GM21390 (cell line): ENCODE data around the gene AGAP1.

Source experiments
- ATAC-seq: cut with Tn5 transposase; IDR thresholded peaks from one replicate; pipeline ENCODE4 v1.9.1; 2021; ENCODE audit not compliant: unreplicated experiment

Gene AGAP1

DNA sequence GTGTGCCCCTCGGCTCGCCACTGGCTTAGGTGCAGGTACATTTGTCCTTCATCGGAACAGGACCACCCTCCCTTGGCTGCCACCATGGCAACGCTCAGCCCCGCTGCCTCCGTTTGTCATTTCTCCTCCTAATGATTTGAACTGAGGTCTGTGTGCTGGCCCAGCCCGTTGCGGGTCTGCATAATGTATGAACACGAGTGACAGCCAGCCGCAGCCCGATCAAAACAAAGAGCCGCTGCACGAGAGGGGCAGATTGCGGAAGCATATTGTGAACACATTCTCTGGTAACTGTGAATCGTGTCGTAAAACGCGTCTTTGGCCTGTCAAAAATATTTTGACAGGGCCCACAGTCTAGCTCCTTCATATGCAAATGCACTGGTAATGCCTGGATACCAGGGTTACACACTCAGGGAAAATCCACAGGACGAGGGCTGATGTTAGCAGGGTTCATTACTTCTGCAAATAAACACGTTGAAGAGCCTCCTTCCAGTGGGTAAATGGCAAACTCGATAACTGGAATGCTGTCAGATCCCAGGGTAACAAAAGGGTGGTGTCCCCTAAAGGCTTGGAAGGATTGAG is 137.0 kb downstream of the AGAP1 start:
- no peak for ATAC-seq

DNA sequence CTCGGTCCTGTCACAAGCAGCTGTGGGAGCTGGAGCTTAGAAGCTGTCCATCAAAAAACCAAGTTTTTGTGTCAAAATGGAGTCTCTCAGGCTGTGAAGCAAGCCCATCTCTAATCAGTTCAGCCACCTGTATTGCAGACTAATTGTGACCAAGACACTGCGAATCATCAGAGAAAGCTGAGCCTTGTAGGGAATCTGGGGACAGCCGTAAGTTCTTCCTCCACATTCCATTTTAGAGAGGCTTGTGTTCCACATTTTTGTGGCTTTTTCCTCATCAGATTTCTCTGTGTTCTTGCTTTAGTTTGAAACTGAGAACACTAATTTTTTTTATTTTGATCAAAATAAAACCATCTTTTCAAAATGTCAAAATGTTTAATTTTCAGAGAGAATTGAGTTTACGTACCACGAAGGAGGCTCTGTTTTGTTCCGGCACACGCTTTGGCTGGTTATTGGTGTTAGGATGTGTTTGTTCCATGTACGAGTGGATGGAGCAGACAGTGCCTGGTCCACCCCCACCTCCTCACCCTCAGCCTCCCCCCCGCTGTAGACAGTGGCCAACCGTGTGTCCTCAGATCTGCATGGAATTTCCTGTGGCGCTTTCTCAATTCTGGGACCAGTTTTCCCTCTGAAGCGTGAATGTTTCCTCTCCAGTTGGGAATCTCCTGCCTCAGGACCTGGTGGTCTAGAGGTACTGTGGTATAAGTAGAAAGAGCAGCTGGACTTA is 140.8 kb downstream of the AGAP1 start:
- ATAC-seq: no peak

DNA sequence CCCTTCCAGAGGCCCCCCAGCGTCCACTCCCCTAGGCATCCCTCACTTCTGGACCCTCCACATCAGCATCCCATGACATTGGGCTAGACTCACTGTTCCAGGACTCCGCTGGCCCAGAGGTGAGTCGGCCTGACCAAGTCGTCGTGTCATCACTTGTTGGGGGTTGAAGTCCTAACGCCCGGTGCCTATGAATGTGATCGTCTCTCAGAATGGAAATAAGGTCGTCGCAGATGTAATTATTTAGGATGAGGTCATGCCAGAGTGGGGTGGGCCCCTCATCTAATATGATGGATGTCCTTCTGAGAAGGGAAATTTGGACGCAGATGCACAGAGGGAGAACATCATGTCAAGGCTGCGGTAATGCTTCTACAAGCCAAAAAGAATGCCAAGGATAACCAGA is 142.7 kb downstream of the AGAP1 start:
- no peak for ATAC-seq

DNA sequence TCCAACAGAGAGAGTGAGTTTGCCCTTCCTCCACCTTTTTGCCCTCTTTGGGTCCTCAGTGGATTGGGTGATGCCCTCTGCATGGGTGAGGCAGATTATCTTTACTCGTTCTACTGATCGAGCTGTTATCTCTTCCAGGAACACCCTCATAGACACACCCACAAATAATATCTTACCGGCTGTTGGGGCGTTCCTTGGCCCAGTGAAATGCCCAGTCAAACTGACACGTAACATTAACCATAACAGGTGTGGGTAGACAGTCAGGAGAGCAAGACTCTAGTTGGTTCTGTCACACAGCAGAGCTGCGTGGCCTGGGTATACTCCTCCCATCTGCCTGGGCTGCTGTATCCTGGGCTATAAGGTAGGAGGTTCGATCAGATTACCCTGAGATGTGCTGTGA is 144.1 kb downstream of the AGAP1 start:
- ATAC-seq: no peak

DNA sequence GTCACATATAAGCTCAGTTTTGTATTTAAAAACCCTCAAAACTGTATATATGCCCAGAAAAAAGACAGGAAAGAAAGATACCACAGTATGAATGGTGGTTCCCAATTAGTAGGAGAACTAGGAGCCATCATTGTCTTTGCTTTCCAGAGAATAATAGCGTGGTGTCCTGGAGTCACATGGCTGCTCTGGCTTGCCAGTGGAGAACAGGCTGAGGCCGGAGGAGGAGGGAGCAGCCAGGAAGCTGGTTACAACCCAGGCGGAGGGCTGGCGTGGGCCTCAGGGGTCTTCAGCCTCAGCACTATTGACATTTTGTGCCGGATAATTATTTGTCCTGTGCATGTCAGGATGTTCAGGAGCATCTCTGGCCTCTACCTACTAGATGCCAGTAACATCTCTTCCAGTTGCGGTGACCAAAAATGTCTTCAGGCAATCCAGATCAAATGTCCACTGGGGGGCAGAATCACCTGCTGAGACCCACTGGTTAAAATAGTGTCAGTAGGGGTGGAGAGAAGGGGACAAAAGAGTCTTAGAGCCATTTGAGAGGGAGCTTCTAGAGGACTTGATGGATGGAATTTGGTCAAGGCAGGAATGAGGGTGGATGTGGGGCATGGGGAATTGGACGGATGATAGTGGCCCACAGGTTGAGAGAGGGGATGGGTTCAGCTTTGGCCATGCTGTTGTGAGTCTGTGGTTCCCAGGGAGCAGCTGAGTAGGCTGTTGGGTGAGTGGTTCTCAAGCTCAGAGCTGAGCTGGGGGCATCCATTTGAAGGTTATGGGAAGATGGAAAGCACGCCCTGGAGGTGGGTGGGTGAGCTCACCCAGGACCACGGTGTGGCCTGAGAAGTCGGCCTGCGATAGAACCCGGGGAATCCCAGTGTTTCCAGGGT is 144.9 kb downstream of the AGAP1 start:
- no peak for ATAC-seq

DNA sequence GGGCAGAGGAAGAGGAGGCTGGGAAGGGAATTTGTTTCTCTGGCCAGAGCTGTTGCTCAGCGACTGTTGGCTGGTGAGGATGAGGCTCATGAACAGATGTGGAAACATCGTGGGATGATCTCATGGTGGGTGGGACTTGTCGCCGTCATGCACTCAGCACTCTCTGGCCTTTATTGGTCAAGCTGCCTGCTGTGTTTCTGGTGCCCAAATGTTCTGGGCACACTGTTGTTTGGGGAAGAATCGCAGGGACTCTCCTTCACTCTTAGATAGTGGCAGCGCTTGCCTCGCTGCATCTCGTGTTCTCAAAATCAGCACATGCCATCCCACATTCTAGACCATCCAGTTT is 145.6 kb downstream of the AGAP1 start:
- no peak for ATAC-seq

DNA sequence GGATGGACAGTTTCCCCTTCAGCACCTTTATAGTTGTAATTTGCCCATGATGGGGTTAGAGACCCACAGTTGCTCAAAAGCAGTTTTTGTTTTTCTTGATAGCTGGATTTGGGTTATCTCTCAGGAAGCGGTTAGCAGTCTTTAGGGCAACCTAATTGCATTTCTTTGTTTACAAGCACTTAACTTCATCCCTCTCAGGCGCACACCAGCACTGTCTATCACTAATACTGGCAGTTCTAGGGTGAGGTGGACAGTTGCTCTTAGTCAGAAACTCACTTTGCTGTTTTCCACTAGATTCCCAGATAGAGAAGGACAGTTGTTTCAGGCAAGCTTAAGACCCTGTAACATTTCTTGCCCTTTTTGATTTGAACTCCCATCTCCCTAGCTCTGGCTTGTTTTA is 146.0 kb downstream of the AGAP1 start:
- ATAC-seq: no peak

DNA sequence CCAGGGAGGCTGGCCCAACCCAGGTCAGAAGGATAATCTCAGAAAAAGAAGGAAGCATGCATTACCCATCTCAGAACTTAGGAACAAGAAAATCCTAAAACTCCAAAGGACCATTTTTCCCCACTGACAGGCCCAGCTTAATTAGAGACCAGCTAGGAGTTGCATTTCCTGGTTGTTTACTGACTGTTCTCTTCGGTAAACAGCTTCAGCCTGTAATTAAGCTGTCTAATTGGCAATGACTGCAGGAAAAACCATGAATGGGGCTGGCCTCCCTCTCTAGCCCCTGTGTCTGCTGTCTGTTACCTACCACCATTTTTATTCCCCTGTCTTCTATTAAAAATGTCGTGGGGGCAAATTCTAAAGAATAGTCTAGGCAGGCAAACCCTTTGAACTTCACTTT is 146.5 kb downstream of the AGAP1 start:
- ATAC-seq: no peak

DNA sequence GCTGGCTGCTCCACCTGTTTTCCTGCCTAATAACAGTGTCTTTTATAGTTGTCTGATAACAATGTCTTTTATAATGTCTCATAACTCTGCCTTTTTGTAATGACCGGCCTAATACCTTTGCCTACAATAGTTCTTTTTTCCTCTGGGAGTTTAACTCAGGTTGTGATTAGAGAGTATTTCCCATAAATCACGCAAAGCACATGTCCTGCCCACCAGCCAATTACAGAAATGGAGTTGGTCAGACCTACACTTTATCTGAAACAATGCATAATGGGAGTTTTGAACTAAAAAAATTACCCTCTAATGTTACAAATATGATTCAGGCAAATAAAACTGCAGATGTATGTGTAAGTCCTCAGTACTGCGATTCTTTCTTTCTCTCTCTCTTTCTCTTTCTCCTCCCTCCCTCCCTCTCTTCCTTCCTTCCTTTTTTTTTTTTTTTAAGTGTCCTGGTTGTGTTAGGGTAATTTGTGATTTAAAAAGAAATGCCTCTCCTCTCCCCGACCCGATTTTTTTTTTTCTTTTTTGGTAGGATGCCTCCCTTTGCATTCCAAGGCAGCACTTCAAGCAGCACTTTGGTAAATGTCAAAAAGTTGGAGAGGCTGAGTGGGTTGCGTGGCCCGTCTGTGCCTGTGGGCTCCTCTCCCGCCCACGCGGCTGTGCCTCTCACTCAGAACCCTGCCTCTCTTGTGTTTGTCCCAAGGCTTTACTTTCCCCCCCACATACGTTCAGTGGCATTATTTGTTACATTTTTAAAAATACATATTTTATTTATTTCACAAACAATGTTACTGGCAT is 147.3 kb downstream of the AGAP1 start:
- no peak for ATAC-seq

DNA sequence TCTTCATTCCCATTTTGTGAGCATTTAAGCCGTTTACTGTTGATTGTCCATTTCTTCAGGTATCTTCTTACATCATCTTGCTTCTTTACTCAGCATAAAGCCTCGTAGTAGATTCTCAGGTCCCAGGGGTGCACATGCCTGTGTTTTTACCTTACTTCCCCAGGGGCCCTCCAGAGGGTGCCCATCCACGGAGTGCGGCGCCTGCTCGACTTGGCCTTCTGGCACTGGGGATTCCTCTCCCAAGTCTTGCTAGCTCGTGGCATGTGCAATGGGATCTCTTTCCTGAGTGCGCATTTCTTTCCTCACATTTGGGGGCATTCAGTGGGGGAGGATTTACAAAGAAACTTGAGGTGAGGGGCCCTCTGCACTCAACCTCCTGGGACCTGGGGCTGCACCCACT is 148.1 kb downstream of the AGAP1 start:
- ATAC-seq: no peak

DNA sequence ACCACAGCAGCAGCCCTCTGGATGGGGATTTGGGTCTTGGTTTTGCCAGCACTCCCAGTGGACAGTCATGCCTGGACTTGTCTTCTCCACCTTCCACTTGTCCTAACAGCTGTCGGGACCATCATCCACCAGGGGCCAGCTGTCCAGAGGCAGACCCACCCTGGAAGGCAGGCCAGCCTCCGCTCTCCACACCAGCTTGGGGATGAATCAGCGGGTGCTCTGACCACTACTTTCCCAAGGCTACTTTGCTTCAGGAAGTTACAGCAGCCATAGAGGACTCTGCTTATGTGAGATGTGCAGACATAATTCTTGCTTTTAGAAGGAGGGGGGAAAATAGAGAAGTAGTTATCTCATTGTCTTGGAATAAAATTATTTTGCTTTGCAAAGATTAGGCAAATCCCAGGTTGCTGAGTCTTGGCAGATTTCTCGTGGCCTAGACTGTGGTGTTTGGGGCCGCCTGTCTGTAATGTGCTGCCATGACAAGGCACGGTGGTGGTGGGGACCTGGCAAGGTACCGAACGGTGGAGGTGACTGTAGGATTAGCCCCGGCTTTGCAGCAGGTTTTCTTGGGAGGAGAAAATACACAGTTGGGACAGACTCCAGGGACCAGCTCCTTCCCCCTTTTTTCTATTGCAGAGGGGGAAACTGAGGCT is 148.7 kb downstream of the AGAP1 start:
- ATAC-seq: no peak

DNA sequence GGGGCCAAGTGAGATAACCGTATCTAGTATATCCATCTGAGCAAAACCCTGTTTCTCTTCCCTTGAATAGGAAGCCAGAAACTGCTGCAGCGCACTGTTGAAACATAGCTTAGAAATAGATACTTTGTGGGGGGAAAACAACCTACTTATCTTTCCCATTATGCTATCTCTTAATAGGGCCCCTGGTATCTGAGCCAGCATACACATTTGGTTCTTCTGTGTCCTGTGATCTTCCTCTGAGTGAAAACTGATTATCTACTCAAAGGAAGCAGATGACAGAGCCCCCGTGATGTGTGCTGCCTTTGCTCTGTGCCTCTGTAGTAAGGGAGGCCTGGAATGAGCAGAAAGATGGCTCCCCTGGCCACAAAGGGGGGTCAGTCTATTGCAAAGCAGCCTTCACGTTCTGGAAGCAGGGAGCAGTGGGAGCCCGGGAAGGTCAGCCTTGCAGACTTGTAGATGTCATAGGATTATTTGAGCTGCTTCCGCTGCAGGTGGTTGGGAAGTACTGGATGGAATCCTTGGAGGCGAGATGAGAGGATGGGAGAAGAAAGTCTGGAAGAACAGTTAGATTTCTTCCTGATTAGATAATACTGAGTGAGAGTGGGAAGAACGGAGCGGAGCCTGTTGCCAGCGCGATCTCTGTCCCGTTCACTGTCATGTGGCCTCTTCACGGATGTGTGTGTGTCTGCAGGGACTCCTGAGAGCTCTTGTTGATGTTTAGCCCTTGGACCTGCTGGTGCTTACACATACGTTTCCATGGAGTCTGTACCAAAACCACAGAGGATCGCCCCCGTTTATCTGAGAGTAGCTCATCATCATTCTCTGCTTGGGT is 150.1 kb downstream of the AGAP1 start:
- no peak for ATAC-seq

DNA sequence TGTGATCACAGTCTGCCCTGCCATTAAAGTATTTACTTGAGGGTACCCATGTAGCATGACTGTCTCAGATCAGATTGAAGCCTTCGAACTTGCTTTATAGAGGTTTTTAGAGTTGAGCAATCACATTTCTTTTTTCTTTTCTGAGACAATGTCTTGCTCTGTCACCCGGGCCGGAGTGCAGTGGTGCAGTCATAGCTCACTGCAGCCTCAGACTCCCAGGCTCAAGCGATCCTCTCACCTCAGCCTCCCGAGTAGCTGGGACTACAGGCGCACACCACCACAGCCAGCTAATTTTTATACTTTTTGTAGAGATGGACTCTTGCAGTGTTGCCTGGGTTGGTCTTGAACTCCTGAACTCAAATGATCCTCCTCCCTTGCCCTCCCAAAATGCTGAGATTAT is 153.4 kb downstream of the AGAP1 start:
- no peak for ATAC-seq

DNA sequence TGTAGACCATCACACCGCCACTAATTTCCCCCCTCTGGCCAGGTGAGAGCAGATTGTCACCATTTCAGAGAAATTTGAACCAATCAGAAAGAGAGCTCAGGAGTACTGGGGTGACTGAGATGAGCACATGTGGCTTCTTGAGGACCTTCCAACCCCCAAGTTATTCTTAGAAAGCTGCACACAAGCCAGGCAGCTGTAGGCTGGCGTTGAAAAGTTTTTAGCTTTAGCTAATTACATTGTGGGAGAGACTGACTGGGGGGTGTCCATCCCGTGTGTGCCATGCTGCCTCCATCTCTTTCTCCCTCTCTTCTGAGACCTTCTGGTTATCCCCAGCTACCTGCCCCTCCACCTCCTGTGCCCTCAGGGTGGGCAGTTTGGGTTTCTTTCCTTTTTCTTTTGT is 154.0 kb downstream of the AGAP1 start:
- no peak for ATAC-seq

DNA sequence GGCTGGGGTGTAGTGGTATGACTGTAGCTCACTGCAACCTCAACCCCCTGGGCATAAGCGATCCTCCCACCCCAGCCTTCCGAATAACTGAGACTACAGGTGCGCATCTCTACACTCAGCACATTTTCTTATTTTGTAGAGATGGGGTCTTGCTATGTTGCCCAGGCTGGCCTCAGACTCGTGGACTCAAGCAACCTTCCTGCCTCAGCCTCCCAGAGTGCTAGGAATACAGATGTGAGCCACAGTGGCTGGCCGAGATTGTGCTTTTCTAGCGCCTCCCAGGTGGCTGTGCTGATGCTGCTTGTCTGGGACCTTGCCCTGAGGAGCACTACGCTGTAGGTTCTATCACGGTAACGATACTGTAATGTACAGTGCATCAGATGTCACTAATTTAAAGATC is 155.6 kb downstream of the AGAP1 start:
- no peak for ATAC-seq

DNA sequence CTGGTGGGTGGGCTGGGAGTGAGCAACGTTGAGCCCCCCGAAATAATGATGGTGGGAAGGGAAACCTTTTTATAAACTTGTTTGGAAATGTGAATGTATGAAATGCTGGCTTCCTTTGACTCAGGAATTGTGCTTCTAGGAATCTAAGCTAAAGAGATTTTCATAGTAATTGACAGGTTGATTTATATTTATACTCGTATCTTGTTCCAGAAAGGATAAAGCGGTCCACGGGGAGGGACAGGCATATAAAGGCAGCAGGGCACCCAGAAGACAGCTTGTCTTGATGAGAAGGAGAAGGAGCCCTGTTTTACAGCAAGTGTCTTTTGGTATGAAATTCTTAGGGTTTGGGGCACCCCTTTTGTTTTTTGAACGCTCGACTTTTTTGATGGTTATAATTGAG is 157.8 kb downstream of the AGAP1 start:
- ATAC-seq: no peak

DNA sequence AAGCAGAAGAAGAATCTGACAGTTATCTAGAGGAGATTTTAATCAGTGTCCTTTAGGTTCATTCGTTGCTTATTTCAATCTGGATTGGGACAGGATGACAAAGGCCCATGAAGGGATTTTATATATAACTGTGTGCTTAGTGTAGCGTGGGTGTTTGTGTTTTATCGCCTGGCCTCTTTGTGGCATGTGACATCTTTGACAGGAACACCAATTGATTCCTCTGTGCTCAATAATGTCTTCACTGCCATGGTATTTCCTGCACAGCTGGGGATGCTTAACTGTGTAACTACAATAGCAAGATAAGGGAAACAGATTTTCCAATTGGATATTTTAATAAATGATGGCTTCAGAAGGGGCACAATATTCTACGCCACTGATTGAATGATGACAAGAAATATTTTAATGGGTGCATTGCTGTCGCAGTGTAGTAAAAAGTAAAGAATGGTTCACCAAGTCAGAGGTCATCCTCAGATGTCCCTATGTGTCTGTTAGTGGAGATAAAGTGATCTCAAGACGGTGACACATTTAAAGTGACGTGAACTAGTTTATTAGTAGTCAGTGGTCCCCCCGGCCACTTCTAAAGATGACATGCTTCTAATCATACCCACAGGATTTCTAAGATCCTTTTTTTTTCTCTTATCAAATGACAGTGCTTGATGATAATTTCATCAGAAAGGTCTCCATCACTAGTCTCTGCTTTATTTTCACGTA is 160.4 kb downstream of the AGAP1 start:
- ATAC-seq: no peak

DNA sequence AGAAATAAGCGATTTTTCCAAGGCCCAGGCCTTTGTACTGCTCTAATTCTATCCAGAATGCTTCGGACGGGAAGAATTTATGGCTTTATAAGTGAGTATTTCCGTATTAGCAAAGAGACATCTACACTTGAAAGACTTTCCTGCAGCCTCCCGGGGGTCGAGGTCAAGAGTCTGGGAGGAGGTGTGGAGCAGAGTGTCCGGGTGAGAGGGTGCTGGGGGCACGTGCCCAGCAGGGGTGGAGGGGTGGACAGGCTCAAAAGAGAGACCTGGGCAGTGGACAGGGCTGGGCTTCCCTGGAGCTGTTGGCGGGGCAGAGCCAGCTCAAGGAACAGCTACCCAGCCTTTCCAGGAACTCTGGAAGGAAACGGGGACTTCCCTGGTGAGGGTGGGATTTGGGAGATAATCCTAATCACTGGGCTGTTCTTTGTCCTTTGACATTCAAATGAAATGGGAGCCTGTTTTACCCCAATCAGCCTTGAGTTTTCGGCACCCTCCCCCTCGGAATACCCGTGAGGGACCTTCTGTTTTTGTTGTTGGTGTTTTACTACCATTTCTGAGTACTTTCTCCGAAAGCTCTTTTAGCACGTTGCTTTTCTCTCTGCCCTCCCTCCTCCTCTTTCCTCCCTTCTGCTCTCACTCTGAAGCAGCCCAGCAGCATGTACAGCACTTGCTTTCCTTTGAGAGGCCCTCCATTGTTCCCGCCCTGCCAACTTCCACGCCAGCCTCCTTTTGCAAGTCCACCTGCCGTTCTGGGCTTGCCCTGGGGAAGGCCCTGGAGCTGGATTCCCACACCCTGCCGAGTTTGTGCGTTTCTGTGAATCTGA is 164.7 kb downstream of the AGAP1 start:
- no peak for ATAC-seq
